GM12864 (cell line): ENCODE results near the gene SNAP29.
"Not testable (repeated sequence)": the region's sequence is repeated elsewhere in the genome, so short reads cannot be mapped to it uniquely, and the experiment has no call there.

ENCODE experiments used
- DNase-seq: peaks from one replicate; pipeline ENCODE4 v3.0.0-alpha.2; 2011; ENCODE audit warnings: low read depth
- H3K4me3 ChIP-seq: 2 replicates; pipeline ENCODE4 v1.5.1; 2011; ENCODE audit warnings: mild to moderate bottlenecking, low read depth, low read length, control low read depth
- TF ChIP-seq, protein P1 (sequence below): IDR thresholded peaks from 2 replicates; pipeline ENCODE4 v1.5.1; 2011; ENCODE audit warnings: low read depth, mild to moderate bottlenecking, moderate library complexity, low read length, control low read depth, inconsistent platforms; ENCODE audit errors: missing control alignments

The SNAP29 gene

DNA sequence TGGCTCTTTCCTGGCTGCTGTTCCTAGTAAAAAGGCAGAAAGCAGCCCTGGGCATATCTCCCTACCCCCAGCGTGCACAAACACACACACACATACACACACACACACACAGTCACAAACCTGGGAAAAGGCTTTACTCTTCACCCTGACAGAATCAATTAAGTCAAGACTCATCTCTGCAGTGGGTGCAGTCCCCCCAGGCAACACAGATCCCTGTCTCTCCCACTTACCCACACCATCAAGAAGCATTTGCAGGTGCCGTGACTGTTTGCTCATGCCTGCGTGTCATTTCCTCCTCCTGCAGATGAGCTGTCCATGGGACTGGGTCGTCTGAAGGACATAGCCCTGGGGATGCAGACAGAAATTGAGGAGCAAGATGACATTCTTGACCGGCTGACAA lies 28.6 kb downstream of the SNAP29 start:
- DNase-seq: no peak
- TF ChIP-seq, protein P1, sequence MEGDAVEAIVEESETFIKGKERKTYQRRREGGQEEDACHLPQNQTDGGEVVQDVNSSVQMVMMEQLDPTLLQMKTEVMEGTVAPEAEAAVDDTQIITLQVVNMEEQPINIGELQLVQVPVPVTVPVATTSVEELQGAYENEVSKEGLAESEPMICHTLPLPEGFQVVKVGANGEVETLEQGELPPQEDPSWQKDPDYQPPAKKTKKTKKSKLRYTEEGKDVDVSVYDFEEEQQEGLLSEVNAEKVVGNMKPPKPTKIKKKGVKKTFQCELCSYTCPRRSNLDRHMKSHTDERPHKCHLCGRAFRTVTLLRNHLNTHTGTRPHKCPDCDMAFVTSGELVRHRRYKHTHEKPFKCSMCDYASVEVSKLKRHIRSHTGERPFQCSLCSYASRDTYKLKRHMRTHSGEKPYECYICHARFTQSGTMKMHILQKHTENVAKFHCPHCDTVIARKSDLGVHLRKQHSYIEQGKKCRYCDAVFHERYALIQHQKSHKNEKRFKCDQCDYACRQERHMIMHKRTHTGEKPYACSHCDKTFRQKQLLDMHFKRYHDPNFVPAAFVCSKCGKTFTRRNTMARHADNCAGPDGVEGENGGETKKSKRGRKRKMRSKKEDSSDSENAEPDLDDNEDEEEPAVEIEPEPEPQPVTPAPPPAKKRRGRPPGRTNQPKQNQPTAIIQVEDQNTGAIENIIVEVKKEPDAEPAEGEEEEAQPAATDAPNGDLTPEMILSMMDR: no peak
- H3K4me3 ChIP-seq: no peak overlapping the region

DNA sequence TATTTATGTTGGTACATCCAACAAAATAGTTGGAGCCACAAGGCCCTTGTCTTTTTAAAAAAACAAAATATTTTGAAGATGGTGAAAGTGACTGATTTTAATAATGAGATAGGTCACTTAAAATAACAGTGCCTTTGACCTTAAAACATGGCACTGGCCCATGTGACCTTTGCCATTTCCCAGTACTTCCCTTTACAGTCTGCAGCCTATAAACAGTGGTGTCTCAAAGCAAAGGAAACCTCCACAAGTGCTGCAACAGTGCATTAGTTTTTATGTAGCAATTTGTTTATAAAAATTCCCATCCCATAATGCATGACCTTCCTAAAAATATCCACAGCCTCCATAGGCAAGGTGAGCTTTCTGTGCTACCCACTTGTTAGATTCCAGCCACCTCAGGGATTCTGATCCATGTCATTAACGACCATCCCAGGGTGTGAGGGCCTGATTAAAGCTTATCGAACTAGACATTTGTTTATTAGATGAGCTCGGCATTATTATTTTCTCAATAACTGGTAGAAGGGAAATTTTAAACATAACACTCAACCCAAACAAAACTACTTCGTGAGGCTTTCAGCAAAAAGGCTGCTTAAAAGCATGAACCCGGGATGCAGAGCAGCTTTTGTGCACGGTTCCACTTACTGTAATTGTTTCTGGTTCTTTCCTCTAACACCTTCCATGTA lies 30.4 kb downstream of the SNAP29 start:
- TF ChIP-seq, protein P1: no peak
- H3K4me3 ChIP-seq: no peak overlapping the region
- DNase-seq: no peak

GRCh38 chr22:20889904-20890540 lies 31.2 kb downstream of the SNAP29 start:
- no peak overlapping the region for H3K4me3 ChIP-seq
- no peak for DNase-seq
- TF ChIP-seq, protein P1: no peak

GRCh38 chr22:20890975-20891374 lies 32.2 kb downstream of the SNAP29 start:
- no peak for DNase-seq
- TF ChIP-seq, protein P1: no peak
- no peak overlapping the region for H3K4me3 ChIP-seq

- DNase-seq, H3K4me3 ChIP-seq: not testable (repeated sequence)
Measured at GRCh38 chr22:20897737-20898136, 38.9 kb downstream of the SNAP29 start.

- TF ChIP-seq, protein P1: no peak
- DNase-seq: no peak
- H3K4me3 ChIP-seq: no peak overlapping the region
Measured at GRCh38 chr22:20899827-20900423, 41.1 kb downstream of the SNAP29 start.

DNA sequence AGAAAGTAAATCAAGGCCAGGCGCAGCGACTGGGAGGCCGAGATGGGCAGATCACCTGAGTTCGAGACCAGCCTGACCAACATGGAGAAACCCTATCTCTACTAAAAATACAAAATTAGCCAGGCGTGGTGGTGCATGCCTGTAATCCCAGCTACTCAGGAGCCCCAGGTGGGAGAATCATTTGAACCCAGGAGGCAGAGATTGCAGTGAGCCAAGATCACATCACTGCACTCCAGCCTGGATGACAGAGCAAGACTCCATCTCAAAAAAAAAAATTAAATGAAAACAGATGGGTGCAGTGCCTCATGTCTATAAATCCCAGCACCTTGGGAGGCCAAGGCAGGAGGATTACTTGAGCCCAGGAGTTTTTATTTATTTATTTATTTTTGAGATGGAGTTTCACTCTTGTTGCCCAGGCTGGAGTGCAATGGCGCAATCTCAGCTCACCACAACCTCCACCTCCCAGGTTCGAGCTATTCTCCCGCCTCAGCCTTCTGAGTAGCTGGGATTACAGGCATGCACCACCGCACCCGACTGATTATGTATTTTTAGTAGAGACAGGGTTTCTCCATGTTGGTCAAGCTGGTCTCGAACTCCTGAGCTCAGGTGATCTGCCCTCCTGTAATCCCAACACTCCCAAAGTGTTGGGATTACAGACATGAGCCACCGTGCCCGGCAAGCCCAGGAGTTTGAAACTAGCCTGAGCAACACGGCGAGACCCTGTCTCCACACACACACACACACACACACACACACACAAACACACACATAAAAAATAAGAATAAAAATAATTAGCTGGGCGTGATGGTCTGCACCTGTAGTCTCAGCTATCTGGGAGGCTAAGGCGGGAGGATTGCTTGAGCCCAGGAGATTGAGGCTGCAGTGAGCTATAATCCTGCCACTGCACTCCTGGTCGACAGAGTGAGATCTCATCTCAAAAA lies 42.6 kb downstream of the SNAP29 start:
- not testable (repeated sequence) for DNase-seq, H3K4me3 ChIP-seq
